ENCODE measurements around the gene SIRT3.

GRCh38 chr11:280706-281485 lies 44.8 kb upstream of the SIRT3 start:
- no peak for TF ChIP-seq POLR2A (IDR thresholded peaks at IDR 0.05; ENCODE audit: extremely low read depth, insufficient read length)
- TF ChIP-seq CTCF (IDR thresholded peaks at IDR 0.05; ENCODE audit: low read depth, low read length), result no peak

All from NB4 (cell line).